GM23338 (cell line): Measurements from ENCODE around the gene KCNH8. TPM values are rescaled to one million over a fixed set of nuclear protein-coding genes. Genes with fewer than 3 reads are reported as not detected.

Experiments used
- ATAC-seq: fragments of 200-7000 bp; cut with Tn5 transposase; 3 replicates; pipeline ENCODE4 v1.9.1; 2020
- DNase-seq: peaks from one replicate; pipeline ENCODE4 v3.0.0-alpha.2; 2015; ENCODE audit warnings: low spot score
- H2AFZ ChIP-seq: fragments of 200-600 bp; sonication (generic); 2 replicates; pipeline ENCODE4 v1.8.0; 2016; ENCODE audit warnings: antibody characterized with exemption, mild to moderate bottlenecking, moderate library complexity
- H3F3A ChIP-seq: fragments of 200-600 bp; sonication (generic); replicated peaks from 2 replicates; pipeline ENCODE4 v1.8.0; 2017; ENCODE audit warnings: antibody characterized with exemption, mixed run types, low read depth
- H3K27ac ChIP-seq: fragments of 200-600 bp; sonication (generic); 2 replicates; pipeline ENCODE4 v1.6.1; 2016; ENCODE audit warnings: low read depth
- H3K27me3 ChIP-seq: fragments of 200-600 bp; sonication (generic); 2 replicates; pipeline ENCODE4 v1.8.0; 2016; ENCODE audit warnings: mild to moderate bottlenecking, mixed run types, moderate library complexity; ENCODE audit not compliant: insufficient read depth
- H3K36me3 ChIP-seq: fragments of 200-600 bp; sonication (generic); 2 replicates; pipeline ENCODE4 v1.8.0; 2016; ENCODE audit warnings: mild to moderate bottlenecking; ENCODE audit not compliant: insufficient read depth
- H3K4me1 ChIP-seq: fragments of 200-600 bp; sonication (generic); 2 replicates; pipeline ENCODE4 v1.8.0; 2016; ENCODE audit warnings: mild to moderate bottlenecking, moderate library complexity; ENCODE audit not compliant: insufficient read depth
- H3K4me2 ChIP-seq: fragments of 200-600 bp; sonication (generic); 2 replicates; pipeline ENCODE4 v1.7.1; 2017; ENCODE audit warnings: mixed run types
- H3K4me3 ChIP-seq: fragments of 200-600 bp; sonication (generic); 2 replicates; pipeline ENCODE4 v1.6.1; 2016; ENCODE audit warnings: mixed run types
- H3K79me2 ChIP-seq: fragments of 200-600 bp; sonication (generic); replicated peaks from 2 replicates; pipeline ENCODE4 v1.8.0; 2017; ENCODE audit warnings: mild to moderate bottlenecking; ENCODE audit not compliant: insufficient read depth
- H3K9me2 ChIP-seq: fragments of 200-600 bp; sonication (generic); 2 replicates; pipeline ENCODE4 v1.8.0; 2017; ENCODE audit not compliant: insufficient read depth
- H4K20me1 ChIP-seq: fragments of 200-600 bp; sonication (generic); replicated peaks from 2 replicates; pipeline ENCODE4 v1.8.0; 2017; ENCODE audit warnings: mild to moderate bottlenecking; ENCODE audit not compliant: insufficient read depth
- H3K27ac Mint-ChIP-seq: 2 replicates; pipeline ENCODE4 v1.8.0; 2020; ENCODE audit warnings: inconsistent platforms, mild to moderate bottlenecking, moderate library complexity, mixed read lengths
- H3K27me3 Mint-ChIP-seq: 3 replicates; pipeline ENCODE4 v1.8.0; 2022; ENCODE audit warnings: low read depth, mild to moderate bottlenecking, moderate library complexity, mixed read lengths, inconsistent platforms; ENCODE audit not compliant: insufficient read depth, poor library complexity
- H3K36me3 Mint-ChIP-seq: 3 replicates; pipeline ENCODE4 v1.8.0; 2021; ENCODE audit warnings: low read depth, mild to moderate bottlenecking, inconsistent platforms, moderate library complexity, mixed read lengths
- H3K4me1 Mint-ChIP-seq: 3 replicates; pipeline ENCODE4 v1.8.0; 2020; ENCODE audit warnings: mild to moderate bottlenecking, inconsistent platforms, mixed read lengths
- H3K4me3 Mint-ChIP-seq: 3 replicates; pipeline ENCODE4 v1.8.0; 2021; ENCODE audit warnings: moderate library complexity, mild to moderate bottlenecking, inconsistent platforms, mixed read lengths
- H3K9me3 Mint-ChIP-seq: 3 replicates; pipeline ENCODE4 v1.8.0; 2020; ENCODE audit warnings: moderate library complexity, mild to moderate bottlenecking, inconsistent platforms, mixed read lengths
- CREB1 ChIP-seq: fragments of 250-450 bp; sonication (Bioruptor Pico); IDR thresholded peaks from 2 replicates; pipeline ENCODE4 v1.5.0; 2020; ENCODE audit warnings: low read depth, mild to moderate bottlenecking, moderate library complexity
- JUNB ChIP-seq: IDR thresholded peaks from one replicate; pipeline ENCODE4 v1.6.1; 2016; ENCODE audit warnings: antibody characterized with exemption; ENCODE audit not compliant: unreplicated experiment
- POLR2AphosphoS5 ChIP-seq: IDR thresholded peaks from 2 replicates; pipeline ENCODE4 v1.6.1; 2016; ENCODE audit warnings: antibody characterized with exemption, low read depth
- polyA plus RNA-seq: library from polyadenylated mRNA; unstranded; fragments of >200 nt; fragmentation: Nextera tagmentation; extraction: Ambion mirVana; gene quantifications from 2 replicates; pipeline ENCODE4 v1.2.1, GENCODE V29; 2016
- total RNA-seq: library from RNA; depleted of rRNA; stranded (reverse); fragments of >200 nt; shearing (Covaris generic); gene quantifications from 2 replicates; pipeline ENCODE4 v1.2.3, GENCODE V29; 2014
- TF ChIP-seq, protein P1 (sequence below): IDR thresholded peaks from one replicate; pipeline ENCODE4 v1.6.1; 2018; ENCODE audit warnings: antibody characterized with exemption; ENCODE audit not compliant: unreplicated experiment
- TF ChIP-seq, protein P2 (sequence below): IDR thresholded peaks from 2 replicates; pipeline ENCODE4 v1.6.1; 2016; ENCODE audit warnings: antibody characterized with exemption

The KCNH8 gene
- total and polyA plus RNA-seq, 2 experiments from 2014 or later, result 1.3 to 3.4 TPM

DNA sequence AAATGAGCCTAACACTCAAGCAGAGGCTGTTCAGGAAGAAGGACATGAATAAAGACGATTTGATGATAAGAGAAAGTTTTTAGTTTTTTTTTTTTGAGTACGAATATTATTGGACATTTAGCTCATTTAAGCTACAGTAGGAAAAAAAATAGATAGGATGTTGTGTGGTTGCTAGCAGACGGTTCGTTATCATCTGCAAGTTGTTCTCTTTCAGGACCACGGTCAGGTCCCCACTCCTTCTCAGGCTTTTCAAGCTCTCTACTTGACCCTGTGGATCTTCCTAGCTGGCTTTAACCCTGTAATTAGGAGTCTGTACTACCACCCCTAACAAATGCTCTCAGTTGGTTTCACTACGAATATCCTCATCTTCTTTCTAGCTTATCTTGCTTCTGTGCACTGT is 1.1 kb downstream of the KCNH8 start:
- no peaks in the 10 kb centered on the region for H3K9me2 ChIP-seq
- H3K27ac Mint-ChIP-seq, result no peak overlapping the region
- H3K79me2 ChIP-seq, result peaks cover 20% of the 10 kb centered on the region; the same call in 1 of the 2 replicates
- H3K4me3 ChIP-seq, result peak overlapping the region; percentile 90
- DNase-seq, result peak; percentile 91
- H3K4me2 ChIP-seq, result peak overlapping the region; percentile 99
- ATAC-seq, result peak; percentile 32
- peak overlapping the region; percentile 82 for H3K4me3 Mint-ChIP-seq
- TF ChIP-seq, protein P1, sequence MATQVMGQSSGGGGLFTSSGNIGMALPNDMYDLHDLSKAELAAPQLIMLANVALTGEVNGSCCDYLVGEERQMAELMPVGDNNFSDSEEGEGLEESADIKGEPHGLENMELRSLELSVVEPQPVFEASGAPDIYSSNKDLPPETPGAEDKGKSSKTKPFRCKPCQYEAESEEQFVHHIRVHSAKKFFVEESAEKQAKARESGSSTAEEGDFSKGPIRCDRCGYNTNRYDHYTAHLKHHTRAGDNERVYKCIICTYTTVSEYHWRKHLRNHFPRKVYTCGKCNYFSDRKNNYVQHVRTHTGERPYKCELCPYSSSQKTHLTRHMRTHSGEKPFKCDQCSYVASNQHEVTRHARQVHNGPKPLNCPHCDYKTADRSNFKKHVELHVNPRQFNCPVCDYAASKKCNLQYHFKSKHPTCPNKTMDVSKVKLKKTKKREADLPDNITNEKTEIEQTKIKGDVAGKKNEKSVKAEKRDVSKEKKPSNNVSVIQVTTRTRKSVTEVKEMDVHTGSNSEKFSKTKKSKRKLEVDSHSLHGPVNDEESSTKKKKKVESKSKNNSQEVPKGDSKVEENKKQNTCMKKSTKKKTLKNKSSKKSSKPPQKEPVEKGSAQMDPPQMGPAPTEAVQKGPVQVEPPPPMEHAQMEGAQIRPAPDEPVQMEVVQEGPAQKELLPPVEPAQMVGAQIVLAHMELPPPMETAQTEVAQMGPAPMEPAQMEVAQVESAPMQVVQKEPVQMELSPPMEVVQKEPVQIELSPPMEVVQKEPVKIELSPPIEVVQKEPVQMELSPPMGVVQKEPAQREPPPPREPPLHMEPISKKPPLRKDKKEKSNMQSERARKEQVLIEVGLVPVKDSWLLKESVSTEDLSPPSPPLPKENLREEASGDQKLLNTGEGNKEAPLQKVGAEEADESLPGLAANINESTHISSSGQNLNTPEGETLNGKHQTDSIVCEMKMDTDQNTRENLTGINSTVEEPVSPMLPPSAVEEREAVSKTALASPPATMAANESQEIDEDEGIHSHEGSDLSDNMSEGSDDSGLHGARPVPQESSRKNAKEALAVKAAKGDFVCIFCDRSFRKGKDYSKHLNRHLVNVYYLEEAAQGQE, result peak; percentile 83
- TF ChIP-seq POLR2AphosphoS5, result no peak
- H3K4me1 Mint-ChIP-seq, result peaks cover 17% of the 10 kb centered on the region
- H4K20me1 ChIP-seq, result no peaks in the 10 kb centered on the region
- no peaks in the 10 kb centered on the region; the same call in 2 of the 3 replicates for H3K9me3 Mint-ChIP-seq
- no peaks in the 10 kb centered on the region for H3F3A ChIP-seq
- no peaks in the 10 kb centered on the region for H3K27me3 Mint-ChIP-seq
- peaks cover 8% of the 10 kb centered on the region for H3K4me1 ChIP-seq
- no peak overlapping the region for H2AFZ ChIP-seq
- H3K36me3 ChIP-seq, result no peaks in the 10 kb centered on the region
- no peak overlapping the region for H3K27ac ChIP-seq
- peaks cover 6% of the 10 kb centered on the region; the same call in 1 of the 2 replicates for H3K27me3 ChIP-seq
- peaks cover 2% of the 10 kb centered on the region; the same call in 2 of the 3 replicates for H3K36me3 Mint-ChIP-seq

- Histone ChIP-seq H3F3A (no peaks in the 10 kb centered on the region), H3K27ac (no peak overlapping the region), H3K79me2 (peaks cover 20% of the 10 kb centered on the region; the same call in 1 of the 2 replicates), H3K4me1 (peaks cover 6% of the 10 kb centered on the region), H3K9me2 (no peaks in the 10 kb centered on the region), H3K4me2 (no peak overlapping the region), H4K20me1 (no peaks in the 10 kb centered on the region), H3K4me3 (no peak overlapping the region), H3K36me3 (no peaks in the 10 kb centered on the region), H2AFZ (no peak overlapping the region), H3K27me3 (peaks cover 6% of the 10 kb centered on the region; the same call in 1 of the 2 replicates)
- Mint-ChIP-seq H3K27me3 (no peaks in the 10 kb centered on the region), H3K4me1 (peaks cover 7% of the 10 kb centered on the region; the same call in 2 of the 3 replicates), H3K27ac (no peak overlapping the region), H3K9me3 (no peaks in the 10 kb centered on the region; the same call in 2 of the 3 replicates), H3K36me3 (no peaks in the 10 kb centered on the region; the same call in 2 of the 3 replicates), H3K4me3 (no peak overlapping the region)
- no peak for ATAC-seq
- no peak for DNase-seq
- TF ChIP-seq JUNB (no peak), POLR2AphosphoS5 (no peak), CREB1 (CRISPR knock-in tag) (no peak)
- TF ChIP-seq, protein P2, sequence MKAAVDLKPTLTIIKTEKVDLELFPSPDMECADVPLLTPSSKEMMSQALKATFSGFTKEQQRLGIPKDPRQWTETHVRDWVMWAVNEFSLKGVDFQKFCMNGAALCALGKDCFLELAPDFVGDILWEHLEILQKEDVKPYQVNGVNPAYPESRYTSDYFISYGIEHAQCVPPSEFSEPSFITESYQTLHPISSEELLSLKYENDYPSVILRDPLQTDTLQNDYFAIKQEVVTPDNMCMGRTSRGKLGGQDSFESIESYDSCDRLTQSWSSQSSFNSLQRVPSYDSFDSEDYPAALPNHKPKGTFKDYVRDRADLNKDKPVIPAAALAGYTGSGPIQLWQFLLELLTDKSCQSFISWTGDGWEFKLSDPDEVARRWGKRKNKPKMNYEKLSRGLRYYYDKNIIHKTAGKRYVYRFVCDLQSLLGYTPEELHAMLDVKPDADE, result no peak
Measured at GRCh38 chr3:19151171-19151570, 2.9 kb downstream of the KCNH8 start.
